Fibroblast of upper back skin (primary cell): ENCODE results near the gene OR2V1.
"Not testable (repeated sequence)": the region's sequence is repeated elsewhere in the genome, so short reads cannot be mapped to it uniquely, and the experiment has no call there.

Source experiments
- DNase-seq: peaks from one replicate; pipeline ENCODE4 v3.0.0-alpha.2; 2013

OR2V1 gene

GRCh38 chr5:181101030-181101641 lies 29.8 kb downstream of the OR2V1 start:
- DNase-seq = not testable (repeated sequence)

- no peak for DNase-seq
Measured at GRCh38 chr5:181100121-181100875, 30.7 kb downstream of the OR2V1 start.

GRCh38 chr5:181099602-181100086 lies 31.3 kb downstream of the OR2V1 start:
- no peak for DNase-seq

GRCh38 chr5:181098762-181099601 lies 32.0 kb downstream of the OR2V1 start:
- DNase-seq = no peak

- not testable (repeated sequence) for DNase-seq
Measured at GRCh38 chr5:181097759-181098491, 33.0 kb downstream of the OR2V1 start.

GRCh38 chr5:181097383-181097753 lies 33.6 kb downstream of the OR2V1 start:
- DNase-seq = not testable (repeated sequence)

- not testable (repeated sequence) for DNase-seq
Measured at GRCh38 chr5:181096721-181097382, 34.1 kb downstream of the OR2V1 start.

GRCh38 chr5:181095162-181095561 lies 35.8 kb downstream of the OR2V1 start:
- DNase-seq = not testable (repeated sequence)

- DNase-seq = no peak
Measured at GRCh38 chr5:181092428-181092827, 38.5 kb downstream of the OR2V1 start.

- no peak for DNase-seq
Measured at GRCh38 chr5:181088289-181088688, 42.7 kb downstream of the OR2V1 start.

- no peak for DNase-seq
Measured at GRCh38 chr5:181087309-181087708, 43.7 kb downstream of the OR2V1 start.

GRCh38 chr5:181086884-181087205 lies 44.1 kb downstream of the OR2V1 start:
- DNase-seq = no peak

GRCh38 chr5:181086026-181086883 lies 44.7 kb downstream of the OR2V1 start:
- DNase-seq = no peak

- DNase-seq = no peak
Measured at GRCh38 chr5:181084621-181085195, 46.3 kb downstream of the OR2V1 start.

- DNase-seq = no peak
Measured at GRCh38 chr5:181081989-181082388, 49.0 kb downstream of the OR2V1 start.

- no peak for DNase-seq
Measured at GRCh38 chr5:181076920-181077319, 54.0 kb downstream of the OR2V1 start.
